HepG2 (cell line): ENCODE results near the gene CDK14. TPM values are rescaled to one million over a fixed set of nuclear protein-coding genes. Genes with fewer than 3 reads are reported as not detected.

Experiments used
- ATAC-seq: fragments of 200-7000 bp; cut with Tn5 transposase; 3 replicates; pipeline ENCODE4 v1.9.1; 2020; ENCODE audit warnings: mild to moderate bottlenecking, moderate library complexity
- BruUV-seq: library from RNA; stranded (reverse); fragments of 400-500 nt; replicated peaks from 2 replicates; lab custom pipeline; 2021; lab: Mats Ljungman, UMichigan
- CTCF ChIA-PET: fragments of 300-600 bp; formaldehyde crosslinking; extraction: SDS; loops from one replicate; lab custom pipeline; 2021; ENCODE audit warnings: low total read pairs, inconsistent platforms, low intra/inter-chr PET ratio; lab: Yijun Ruan, JAX
- POLR2A ChIA-PET: fragments of 350-600 bp; sonication (Branson Sonifier 250); formaldehyde crosslinking; loops from one replicate; lab custom pipeline; 2020; ENCODE audit warnings: antibody characterized with exemption, inconsistent platforms; lab: Yijun Ruan, JAX
- DNase-seq: peaks from one replicate; pipeline ENCODE4 v3.0.0-alpha.2; 2015; ENCODE audit warnings: low spot score
- FAIRE-seq: peaks from 3 replicates; lab custom pipeline; 2011; peaks lifted over from hg19 to GRCh38; lab: Jason Lieb, UNC
- H2AFZ ChIP-seq: one replicate; pipeline ENCODE4 v1.6.1; 2011; ENCODE audit warnings: low read length, inconsistent platforms
- H3K27ac ChIP-seq: fragments of 300-600 bp; 3 replicates; pipeline ENCODE4 v1.8.0; 2011; ENCODE audit warnings: mixed run types, mild to moderate bottlenecking, mixed read lengths, low read length, inconsistent platforms; ENCODE audit not compliant: insufficient read depth; ENCODE audit errors: extremely low read length
- H3K27me3 ChIP-seq, 2 experiments: fragments of 200-600 bp in 1 of 2; 2 replicates in 1 of 2; 3 replicates in 1 of 2; pipeline versions ENCODE4 v1.6.0 to v1.8.0; 2011; ENCODE audit warnings: low read length in 2 of 2, mild to moderate bottlenecking in 2 of 2, moderate library complexity in 2 of 2, inconsistent platforms in 1 of 2; ENCODE audit not compliant: insufficient read depth in 2 of 2, control insufficient read depth in 1 of 2
- H3K36me3 ChIP-seq, 2 experiments: fragments of 200-600 bp in 1 of 2; replicated peaks in 1 of 2; 2 replicates in 1 of 2; 3 replicates in 1 of 2; pipeline versions ENCODE4 v1.5.1 to v1.8.0; 2011; ENCODE audit warnings: low read length in 2 of 2, inconsistent platforms in 1 of 2; ENCODE audit not compliant: insufficient read depth in 2 of 2, control insufficient read depth in 1 of 2
- H3K4me1 ChIP-seq: 2 replicates; pipeline ENCODE4 v1.5.1; 2012; ENCODE audit warnings: low read length, inconsistent platforms; ENCODE audit not compliant: insufficient read depth
- H3K4me2 ChIP-seq: 2 replicates; pipeline ENCODE4 v1.6.0; 2011; ENCODE audit warnings: low read depth, low read length, inconsistent platforms
- H3K4me3 ChIP-seq, 3 experiments: fragments of 200-600 bp in 1 of 3; sonication (generic), shearing (Covaris generic) in 1 of 3; replicated peaks in 1 of 3; 2 replicates each; pipeline ENCODE4 v1.5.1; 2011 to 2016; ENCODE audit warnings: low read length in 3 of 3, inconsistent platforms in 2 of 3, low read depth in 2 of 3, mild to moderate bottlenecking in 2 of 3, control low read depth in 1 of 3, mixed read lengths in 1 of 3; ENCODE audit not compliant: insufficient read depth in 1 of 3
- H3K79me2 ChIP-seq: one replicate; pipeline ENCODE4 v1.6.1; 2011; ENCODE audit warnings: low read length, inconsistent platforms; ENCODE audit not compliant: insufficient read depth
- H3K9ac ChIP-seq: 2 replicates; pipeline ENCODE4 v1.6.0; 2011; ENCODE audit warnings: mild to moderate bottlenecking, low read depth, low read length, inconsistent platforms; ENCODE audit not compliant: insufficient read depth
- H3K9me3 ChIP-seq: 2 replicates; pipeline ENCODE4 v1.5.1; 2012; ENCODE audit warnings: mild to moderate bottlenecking, low read length
- H4K20me1 ChIP-seq: 2 replicates; pipeline ENCODE4 v1.6.0; 2011; ENCODE audit warnings: inconsistent platforms, mild to moderate bottlenecking, low read length, moderate library complexity; ENCODE audit not compliant: insufficient read depth
- ATAD3A ChIP-seq: sonication (generic); formaldehyde crosslinking; IDR thresholded peaks from 2 replicates; pipeline ENCODE4 v1.4.0; 2020; ENCODE audit warnings: missing genetic modification reagents
- FOSL1 ChIP-seq: sonication (generic); formaldehyde crosslinking; IDR thresholded peaks from 2 replicates; pipeline ENCODE4 v1.9.0; 2021; ENCODE audit warnings: missing genetic modification reagents, borderline replicate concordance
- MXD4 ChIP-seq: IDR thresholded peaks from 2 replicates; pipeline ENCODE4 v1.6.1; 2016; ENCODE audit warnings: mild to moderate bottlenecking, missing biosample characterization, missing genetic modification reagents
- PRDM15 ChIP-seq: sonication (generic); formaldehyde crosslinking; IDR thresholded peaks from 2 replicates; pipeline ENCODE4 v1.4.0; 2020; ENCODE audit warnings: missing genetic modification reagents
- RARA ChIP-seq: IDR thresholded peaks from 2 replicates; pipeline ENCODE4 v1.6.1; 2016; ENCODE audit warnings: missing genetic modification reagents, missing compliant biosample characterization
- ZNF563 ChIP-seq: sonication (generic); formaldehyde crosslinking; IDR thresholded peaks from 2 replicates; pipeline ENCODE4 v1.8.0; 2022; ENCODE audit warnings: mild to moderate bottlenecking, moderate library complexity, missing genetic modification reagents
- ZNF589 ChIP-seq: sonication (generic); formaldehyde crosslinking; conservative IDR thresholded peaks from 2 replicates; pipeline ENCODE4 v1.8.0; 2022; ENCODE audit warnings: mild to moderate bottlenecking, moderate library complexity, missing genetic modification reagents
- WGBS: methylation state at CpG from one replicate; pipeline ENCODE4 v1.1.6; 2017; ENCODE audit warnings: low lambda C conversion rate; 5-methylcytosine and 5-hydroxymethylcytosine counted together
- in situ Hi-C: cut with HindIII; loops from 2 replicates; pipeline ENCODE4 v1.10.0; 2017; ENCODE audit warnings: low pct_unique_long_range_greater_than_20kb; ENCODE audit not compliant: extremely low pct_ligation_motif_present
- intact Hi-C: fragments of 100-400 bp; cut with micrococcal nuclease; formaldehyde crosslinking; loops from one replicate; pipeline ENCODE4 v1.10.0; 2022; ENCODE audit not compliant: unreplicated experiment
- polyA plus RNA-seq, 8 experiments: library from polyadenylated mRNA; depleted of rRNA in 3 of 8; stranded (reverse) in 7 of 8; unstranded in 1 of 8; fragments of >200 nt; fragmentation: Illumina TruSeq in 4 of 8; extraction: Trizol in 4 of 8; gene quantifications; 2 replicates each; pipeline versions ENCODE4 v1.2.1 to v1.2.3, GENCODE V29; 2011 to 2016; ENCODE audit warnings: low read depth in 4 of 8, missing spikeins in 1 of 8, mixed read lengths in 1 of 8; ENCODE audit not compliant: insufficient read depth in 1 of 8
- total RNA-seq, 5 experiments: library from RNA; depleted of rRNA; stranded (reverse); fragments of >200 nt; fragmentation: Illumina TruSeq; extraction: Trizol; gene quantifications; 2 replicates each; pipeline ENCODE4 v1.2.3, GENCODE V29; 2016; ENCODE audit warnings: low read depth in 1 of 5

Gene CDK14
- total and polyA plus RNA-seq, 2 of the 13 experiments (the other 11 are each of a cell fraction or from before 2014, with no cell fraction given): 0.26 to 0.71 TPM

DNA sequence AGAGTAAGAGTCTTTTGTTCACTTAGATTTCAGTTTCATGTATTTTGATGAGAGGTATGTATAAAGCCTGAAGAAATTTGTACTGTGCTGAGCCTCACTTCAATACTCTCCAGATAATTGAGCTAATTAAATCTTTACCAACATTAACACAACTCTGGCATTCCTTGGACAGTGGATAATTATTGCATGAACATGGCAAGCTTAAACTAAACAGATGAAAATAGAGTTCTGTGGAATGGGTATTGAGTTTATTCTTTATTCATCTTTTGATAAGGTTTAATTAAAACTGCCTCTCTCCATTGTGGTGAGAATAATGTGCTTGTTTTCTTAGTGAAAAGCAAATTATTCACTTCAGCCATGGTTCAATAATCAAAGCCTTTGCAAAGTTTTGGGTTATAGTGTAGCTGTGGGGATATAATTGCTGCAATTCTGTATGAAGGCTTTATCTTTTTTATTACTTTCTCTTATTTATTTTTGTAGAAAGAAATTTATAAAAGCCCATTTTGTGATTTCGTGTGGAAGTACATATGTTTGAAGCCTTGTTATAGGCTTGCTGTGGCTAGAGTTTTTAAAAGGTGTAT lies 541.8 kb downstream of the CDK14 start:
- no peak for ATAC-seq
- Histone ChIP-seq H3K4me2 (no peak overlapping the region), H2AFZ (no peak overlapping the region), H3K36me3 (no peaks in the 10 kb centered on the region), H3K27ac (no peak overlapping the region), H3K9me3 (no peaks in the 10 kb centered on the region), H3K9ac (no peak overlapping the region), H3K79me2 (no peaks in the 10 kb centered on the region), H3K27me3 (no peaks in the 10 kb centered on the region), H4K20me1 (no peaks in the 10 kb centered on the region), H3K4me3 (no peak overlapping the region), H3K4me1 (no peaks in the 10 kb centered on the region)
- no TSS peak for BruUV-seq
- no peak for FAIRE-seq
- ChIA-PET POLR2A (no interaction called here), CTCF (no interaction called here)
- TF ChIP-seq FOSL1 (CRISPR knock-in tag) (no peak), MXD4 (no peak), ATAD3A (no peak), ZNF589 (no peak), ZNF563 (CRISPR knock-in tag) (no peak), RARA (no peak), PRDM15 (CRISPR knock-in tag) (no peak)
- DNase-seq: no peak
- in situ Hi-C loops: no loop called here
- intact Hi-C loops: no loop called here
- 0% methylated on average over 1 of the region's 1 CpG for WGBS
